Measurements from ENCODE around the gene IL31RA. TPM values are rescaled to one million over a fixed set of nuclear protein-coding genes. Genes with fewer than 3 reads are reported as not detected.

The IL31RA gene
- total RNA-seq, 1 experiment from 2014 or later, result 3.2 TPM

- CTCF ChIA-PET, result no interaction called here
- H3K36me3 Mint-ChIP-seq (ENCODE audit: insufficient read depth, unreplicated experiment), result no peaks in the 10 kb centered on the region
- no peak for DNase-seq
- intact Hi-C loops (cut with micrococcal nuclease; ENCODE audit: unreplicated experiment), result no loop called here
- TF ChIP-seq CTCF (IDR thresholded peaks at IDR 0.05; ENCODE audit: unreplicated experiment), result no peak
- H3K27ac Mint-ChIP-seq (ENCODE audit: unreplicated experiment), result no peak overlapping the region
- H3K27me3 Mint-ChIP-seq (ENCODE audit: unreplicated experiment), result no peaks in the 10 kb centered on the region
- no peaks in the 10 kb centered on the region for H3K9me3 Mint-ChIP-seq (ENCODE audit: low read depth, unreplicated experiment)
- no peaks in the 10 kb centered on the region for H3K4me1 Mint-ChIP-seq (ENCODE audit: low read depth, unreplicated experiment)
- BruUV-seq (replicated peaks), result no TSS peak
- H3K4me3 Mint-ChIP-seq (ENCODE audit: low read depth, unreplicated experiment), result no peak overlapping the region
These were observed 18.7 kb upstream of the IL31RA start for GRCh38 chr5:55832446-55832845.

GRCh38 chr5:55836191-55836590 is 15.0 kb upstream of the IL31RA start:
- Mint-ChIP-seq H3K9me3 (ENCODE audit: low read depth, unreplicated experiment) (no peaks in the 10 kb centered on the region), H3K4me1 (ENCODE audit: low read depth, unreplicated experiment) (no peaks in the 10 kb centered on the region), H3K27me3 (ENCODE audit: unreplicated experiment) (no peaks in the 10 kb centered on the region), H3K36me3 (ENCODE audit: insufficient read depth, unreplicated experiment) (no peaks in the 10 kb centered on the region), H3K27ac (ENCODE audit: unreplicated experiment) (no peak overlapping the region), H3K4me3 (ENCODE audit: low read depth, unreplicated experiment) (no peak overlapping the region)
- no peak for DNase-seq
- CTCF ChIA-PET, result no interaction called here
- BruUV-seq (replicated peaks), result no TSS peak
- no peak for TF ChIP-seq CTCF (IDR thresholded peaks at IDR 0.05; ENCODE audit: unreplicated experiment)
- intact Hi-C loops (cut with micrococcal nuclease; ENCODE audit: unreplicated experiment), result no loop called here

- H3K4me3 Mint-ChIP-seq (ENCODE audit: low read depth, unreplicated experiment), result no peak overlapping the region
- H3K27me3 Mint-ChIP-seq (ENCODE audit: unreplicated experiment), result no peaks in the 10 kb centered on the region
- H3K9me3 Mint-ChIP-seq (ENCODE audit: low read depth, unreplicated experiment), result peaks cover 2% of the 10 kb centered on the region
- intact Hi-C loops (cut with micrococcal nuclease; ENCODE audit: unreplicated experiment), result no loop called here
- no peaks in the 10 kb centered on the region for H3K36me3 Mint-ChIP-seq (ENCODE audit: insufficient read depth, unreplicated experiment)
- H3K27ac Mint-ChIP-seq (ENCODE audit: unreplicated experiment), result no peak overlapping the region
- DNase-seq, result no peak
- H3K4me1 Mint-ChIP-seq (ENCODE audit: low read depth, unreplicated experiment), result no peaks in the 10 kb centered on the region
- CTCF ChIA-PET, result no interaction called here
- no peak for TF ChIP-seq CTCF (IDR thresholded peaks at IDR 0.05; ENCODE audit: unreplicated experiment)
- BruUV-seq (replicated peaks), result no TSS peak
These were observed 9.2 kb upstream of the IL31RA start for GRCh38 chr5:55841976-55842375.

GRCh38 chr5:55847837-55848236 is 3.3 kb upstream of the IL31RA start:
- CTCF ChIA-PET, result no interaction called here
- Mint-ChIP-seq H3K4me1 (ENCODE audit: low read depth, unreplicated experiment) (peaks cover 21% of the 10 kb centered on the region), H3K9me3 (ENCODE audit: low read depth, unreplicated experiment) (peaks cover 2% of the 10 kb centered on the region), H3K4me3 (ENCODE audit: low read depth, unreplicated experiment) (no peak overlapping the region), H3K36me3 (ENCODE audit: insufficient read depth, unreplicated experiment) (peaks cover 5% of the 10 kb centered on the region), H3K27ac (ENCODE audit: unreplicated experiment) (no peak overlapping the region), H3K27me3 (ENCODE audit: unreplicated experiment) (no peaks in the 10 kb centered on the region)
- TF ChIP-seq CTCF (IDR thresholded peaks at IDR 0.05; ENCODE audit: unreplicated experiment), result no peak
- DNase-seq, result no peak
- intact Hi-C loops (cut with micrococcal nuclease; ENCODE audit: unreplicated experiment), result no loop called here
- BruUV-seq (replicated peaks), result no TSS peak

All from Calu3 (cell line).